Upper lobe of right lung (tissue), 1 donor: ENCODE results near the gene POLR3C. TPM values are rescaled to one million over a fixed set of nuclear protein-coding genes. Genes with fewer than 3 reads are reported as not detected.
"Not testable (repeated sequence)": the region's sequence is repeated elsewhere in the genome, so short reads cannot be mapped to it uniquely, and the experiment has no call there.

Source experiments
- ATAC-seq: fragments of 200-7000 bp; cut with Tn5 transposase; one replicate; pipeline ENCODE4 v1.9.1; 2020; ENCODE audit warnings: mild to moderate bottlenecking, moderate library complexity
- DNase-seq: peaks from one replicate; pipeline ENCODE4 v3.0.0-alpha.2; 2020
- H3K27ac ChIP-seq: fragments of 200-600 bp; one replicate; pipeline ENCODE4 v1.8.0; 2022
- H3K27me3 ChIP-seq: fragments of 200-600 bp; one replicate; pipeline ENCODE4 v1.8.0; 2022; ENCODE audit warnings: mild to moderate bottlenecking
- H3K36me3 ChIP-seq: fragments of 200-600 bp; one replicate; pipeline ENCODE4 v1.8.0; 2022
- H3K4me1 ChIP-seq: fragments of 200-600 bp; one replicate; pipeline ENCODE4 v1.8.0; 2022
- H3K4me3 ChIP-seq: fragments of 200-600 bp; one replicate; pipeline ENCODE4 v1.8.0; 2022; ENCODE audit warnings: mild to moderate bottlenecking
- H3K9me3 ChIP-seq: fragments of 200-600 bp; one replicate; pipeline ENCODE4 v1.8.0; 2022
- intact Hi-C: fragments of 100-400 bp; cut with DNase I; formaldehyde crosslinking; loops from one replicate; pipeline ENCODE4 v1.11.0; 2022
- total RNA-seq: library from RNA; stranded (reverse); fragmentation: NEBNext Ultra II Directional; extraction: Animal tissue kit (Norgen Biotek cat#: 25700); gene quantifications from one replicate; pipeline ENCODE4 v1.2.1, GENCODE V29; 2021
- TF ChIP-seq, protein P1 (sequence below): fragments of 200-600 bp; IDR thresholded peaks from one replicate; pipeline ENCODE4 v1.8.0; 2022; ENCODE audit warnings: antibody characterized with exemption
- donor health status: DM: no; HTN: yes; CAD: no; lungs with severe emphysema.

POLR3C gene
- total RNA-seq, 1 donor from 2014 or later = 29.1 TPM

DNA sequence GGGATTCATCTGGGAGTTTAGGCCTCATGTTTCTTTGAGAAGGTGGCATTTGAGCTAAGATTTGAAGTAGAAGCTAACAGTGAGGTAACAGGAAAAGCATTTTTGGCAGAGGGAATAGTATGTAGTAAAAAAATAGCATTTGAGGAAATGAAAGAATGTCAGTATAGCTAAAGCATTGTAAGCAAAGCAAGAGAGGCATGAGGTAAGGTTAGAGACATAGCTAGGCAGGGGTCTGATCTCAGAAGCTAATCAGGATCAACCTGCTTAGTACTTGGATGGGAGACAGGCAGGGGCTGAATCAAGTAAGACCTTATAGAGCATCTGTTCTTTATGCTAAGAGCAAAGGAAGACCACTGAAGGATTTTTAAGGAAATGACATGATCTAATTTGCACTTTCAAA is 4.0 kb downstream of the POLR3C start:
- H3K36me3 ChIP-seq = peaks cover 72% of the 10 kb centered on the region
- no peak overlapping the region for H3K4me3 ChIP-seq
- ATAC-seq = no peak
- DNase-seq = no peak
- H3K27me3 ChIP-seq = no peaks in the 10 kb centered on the region
- no peaks in the 10 kb centered on the region for H3K9me3 ChIP-seq
- no peak overlapping the region for H3K27ac ChIP-seq
- TF ChIP-seq, protein P1, sequence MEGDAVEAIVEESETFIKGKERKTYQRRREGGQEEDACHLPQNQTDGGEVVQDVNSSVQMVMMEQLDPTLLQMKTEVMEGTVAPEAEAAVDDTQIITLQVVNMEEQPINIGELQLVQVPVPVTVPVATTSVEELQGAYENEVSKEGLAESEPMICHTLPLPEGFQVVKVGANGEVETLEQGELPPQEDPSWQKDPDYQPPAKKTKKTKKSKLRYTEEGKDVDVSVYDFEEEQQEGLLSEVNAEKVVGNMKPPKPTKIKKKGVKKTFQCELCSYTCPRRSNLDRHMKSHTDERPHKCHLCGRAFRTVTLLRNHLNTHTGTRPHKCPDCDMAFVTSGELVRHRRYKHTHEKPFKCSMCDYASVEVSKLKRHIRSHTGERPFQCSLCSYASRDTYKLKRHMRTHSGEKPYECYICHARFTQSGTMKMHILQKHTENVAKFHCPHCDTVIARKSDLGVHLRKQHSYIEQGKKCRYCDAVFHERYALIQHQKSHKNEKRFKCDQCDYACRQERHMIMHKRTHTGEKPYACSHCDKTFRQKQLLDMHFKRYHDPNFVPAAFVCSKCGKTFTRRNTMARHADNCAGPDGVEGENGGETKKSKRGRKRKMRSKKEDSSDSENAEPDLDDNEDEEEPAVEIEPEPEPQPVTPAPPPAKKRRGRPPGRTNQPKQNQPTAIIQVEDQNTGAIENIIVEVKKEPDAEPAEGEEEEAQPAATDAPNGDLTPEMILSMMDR = no peak
- intact Hi-C loops = no loop called here
- peaks cover 14% of the 10 kb centered on the region for H3K4me1 ChIP-seq

DNA sequence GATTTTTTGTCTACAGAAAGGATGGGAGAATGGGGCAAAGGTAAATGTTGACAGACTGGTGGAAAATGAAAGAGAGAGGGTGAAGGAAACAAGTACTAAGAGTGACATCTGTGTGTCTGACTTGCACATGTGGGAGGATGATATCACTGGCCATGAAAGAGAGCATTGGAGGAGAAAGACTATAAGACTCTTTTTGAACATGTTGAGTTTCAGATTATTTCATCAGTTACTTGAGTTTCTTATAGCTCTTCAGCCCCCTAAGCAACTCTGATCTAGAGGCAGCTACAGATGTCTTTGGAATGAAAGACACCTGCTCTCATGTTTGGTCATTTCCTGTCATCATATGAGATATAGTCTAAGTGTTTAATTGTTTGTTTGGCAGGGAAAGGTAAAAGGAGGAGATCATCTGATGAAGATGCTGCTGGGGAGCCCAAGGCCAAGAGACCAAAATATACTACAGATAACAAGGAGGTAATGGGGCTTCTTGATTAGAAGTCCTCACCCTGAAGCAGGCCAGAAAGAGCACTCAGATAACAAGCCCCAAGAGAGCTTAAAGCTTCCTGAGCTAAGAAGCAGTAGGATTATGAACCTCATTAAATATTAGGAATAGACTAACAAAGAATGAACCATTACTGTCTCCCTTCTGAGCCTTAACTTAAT is 4.5 kb downstream of the POLR3C start:
- intact Hi-C loops = no loop called here
- no peak overlapping the region for H3K4me3 ChIP-seq
- peaks cover 14% of the 10 kb centered on the region for H3K4me1 ChIP-seq
- TF ChIP-seq, protein P1 = no peak
- ATAC-seq (no peak), DNase-seq (no peak)
- no peak overlapping the region for H3K27ac ChIP-seq
- no peaks in the 10 kb centered on the region for H3K9me3 ChIP-seq
- no peaks in the 10 kb centered on the region for H3K27me3 ChIP-seq
- peaks cover 78% of the 10 kb centered on the region for H3K36me3 ChIP-seq

DNA sequence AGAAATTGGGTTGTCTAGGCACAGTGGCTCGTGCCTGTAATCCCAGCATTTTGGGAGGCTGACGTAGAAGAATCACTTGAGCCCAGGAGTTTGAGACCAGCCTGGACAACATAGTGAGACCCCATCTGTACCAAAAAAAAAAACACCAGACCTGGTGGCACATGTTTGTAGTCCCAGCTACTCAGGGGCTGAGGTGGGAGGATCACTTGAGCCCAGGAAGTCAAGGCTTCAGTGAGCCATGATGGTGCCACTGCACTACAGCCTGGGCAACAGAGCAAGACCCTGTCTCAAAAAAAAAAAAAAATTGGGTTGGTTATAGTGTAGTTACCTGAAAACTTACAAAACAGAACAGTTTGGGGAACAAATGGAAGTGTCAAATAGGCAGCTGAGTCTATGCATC is 6.8 kb downstream of the POLR3C start:
- intact Hi-C loops, H3K27ac ChIP-seq, ATAC-seq, H3K27me3 ChIP-seq, H3K9me3 ChIP-seq, H3K4me3 ChIP-seq, H3K4me1 ChIP-seq, DNase-seq: not testable (repeated sequence)
- peaks cover 100% of the 10 kb centered on the region for H3K36me3 ChIP-seq

DNA sequence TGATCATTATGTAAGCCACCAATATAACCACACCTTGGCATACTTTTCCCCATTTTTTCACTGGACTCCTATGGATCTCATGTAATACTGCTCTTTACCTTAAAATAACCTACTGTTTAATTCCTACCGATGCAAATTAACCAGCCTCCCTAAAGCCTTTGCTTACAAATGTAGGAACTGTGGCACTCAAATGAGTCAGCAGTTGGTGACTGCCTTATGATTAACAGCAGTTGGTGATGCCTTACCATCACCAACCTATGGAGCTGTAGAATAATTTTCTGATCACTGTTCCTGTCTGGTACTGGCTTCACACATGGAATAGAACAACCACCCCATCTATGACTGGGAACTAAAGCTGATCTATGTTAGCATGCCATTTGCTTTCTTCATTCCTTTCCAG is 13.7 kb downstream of the POLR3C start:
- H3K9me3 ChIP-seq = no peaks in the 10 kb centered on the region

DNA sequence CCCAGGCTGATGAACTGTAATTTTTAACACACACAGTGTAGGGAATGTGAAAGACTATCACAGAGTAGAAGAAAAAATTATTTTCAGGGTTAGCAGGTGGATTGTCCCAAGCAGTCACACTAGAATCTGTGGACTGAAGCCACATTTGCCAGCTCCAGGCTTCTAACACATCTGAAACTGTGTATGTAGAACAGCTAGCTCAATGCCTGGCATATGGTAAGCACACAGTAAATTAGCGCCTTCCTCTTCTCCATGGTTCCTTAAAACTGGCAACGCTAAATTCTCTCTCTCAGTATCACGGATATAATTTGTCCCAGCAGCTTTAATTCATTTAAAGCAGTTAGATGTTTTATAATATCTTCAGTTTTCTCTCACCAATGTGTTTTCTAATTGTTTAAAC is 19.0 kb downstream of the POLR3C start:
- Histone ChIP-seq H3K9me3 (no peaks in the 10 kb centered on the region), H3K27me3 (no peaks in the 10 kb centered on the region), H3K4me1 (peaks cover 12% of the 10 kb centered on the region), H3K27ac (no peak overlapping the region), H3K4me3 (no peak overlapping the region), H3K36me3 (peaks cover 62% of the 10 kb centered on the region)
- TF ChIP-seq, protein P1 = no peak
- ATAC-seq (no peak), DNase-seq (no peak)
- intact Hi-C loops = loop anchor here (10.0 kb wide), 1 partner anchor 72 kb away; the partner anchor contains the start of genes ITGA10 and PEX11B

More for the DNA sequence above, 13.7 kb downstream of the POLR3C start:
- TF ChIP-seq, protein P1 = no peak
- H3K27me3 ChIP-seq = no peaks in the 10 kb centered on the region
- no peak overlapping the region for H3K4me3 ChIP-seq
- peaks cover 100% of the 10 kb centered on the region for H3K36me3 ChIP-seq
- H3K27ac ChIP-seq = no peak overlapping the region
- intact Hi-C loops = no loop called here
- ATAC-seq = no peak
- no peaks in the 10 kb centered on the region for H3K4me1 ChIP-seq
- no peak for DNase-seq

DNA sequence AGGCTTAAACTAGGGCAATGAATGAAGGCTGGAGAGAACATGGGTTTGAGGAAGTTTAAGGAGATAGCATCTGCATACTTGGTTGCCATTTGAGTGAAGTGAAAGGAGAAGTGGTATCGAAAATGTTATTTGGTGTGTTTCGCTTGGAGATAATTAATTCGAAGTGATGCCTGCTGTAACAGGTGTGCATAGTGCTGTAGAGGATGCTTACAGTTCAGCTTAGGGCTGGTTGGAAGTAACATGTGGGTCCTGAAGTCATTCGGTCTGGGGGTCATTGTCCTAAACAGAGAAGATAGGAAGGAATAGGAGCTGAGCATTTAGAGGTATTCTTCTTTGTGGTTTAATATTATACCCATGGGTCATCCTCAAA is 21.1 kb downstream of the POLR3C start:
- H3K36me3 ChIP-seq = peaks cover 55% of the 10 kb centered on the region
- intact Hi-C loops = loop anchor here (10.0 kb wide), 1 partner anchor 70 kb away; the partner anchor contains the start of genes ITGA10 and PEX11B

More for the DNA sequence above, 21.1 kb downstream of the POLR3C start:
- Histone ChIP-seq H3K4me3 (peak overlapping the region; percentile 66), H3K27me3 (no peaks in the 10 kb centered on the region), H3K9me3 (no peaks in the 10 kb centered on the region), H3K4me1 (peaks cover 14% of the 10 kb centered on the region), H3K27ac (peak overlapping the region; percentile 75)
- ATAC-seq = peak; percentile 13
- TF ChIP-seq, protein P1 = no peak
- no peak for DNase-seq
